Large intestine (tissue), 3 donors: ENCODE data around the gene PPIB. TPM values are rescaled to one million over a fixed set of nuclear protein-coding genes. Genes with fewer than 3 reads are reported as not detected.

Experiments used
- DNase-seq, 2 donors: peaks; one replicate each; pipeline versions ENCODE4 v3.0.0 to v3.0.0-alpha.2; 2013
- H3K27ac ChIP-seq: one replicate; pipeline ENCODE4 v1.5.1; 2013; ENCODE audit warnings: low read length
- H3K27me3 ChIP-seq: 2 replicates; pipeline ENCODE4 v1.6.1; 2013; ENCODE audit warnings: low read length; ENCODE audit not compliant: control insufficient read depth, insufficient read depth
- H3K36me3 ChIP-seq: 2 replicates; pipeline ENCODE4 v1.6.1; 2013; ENCODE audit warnings: low read length; ENCODE audit not compliant: control insufficient read depth, insufficient read depth
- H3K4me1 ChIP-seq: one replicate; pipeline ENCODE4 v1.6.1; 2013; ENCODE audit warnings: low read length; ENCODE audit not compliant: control insufficient read depth, insufficient read depth
- H3K4me3 ChIP-seq: one replicate; pipeline ENCODE4 v1.5.1; 2013; ENCODE audit warnings: low read length
- H3K9me3 ChIP-seq: one replicate; pipeline ENCODE4 v1.6.1; 2013; ENCODE audit warnings: mild to moderate bottlenecking, low read depth, low read length, moderate library complexity; ENCODE audit not compliant: control insufficient read depth
- WGBS: methylation state at CpG from one replicate; pipeline ENCODE4 v1.1.5; 2013; ENCODE audit warnings: low lambda C conversion rate; ENCODE audit not compliant: insufficient coverage; 5-methylcytosine and 5-hydroxymethylcytosine counted together
- polyA plus RNA-seq: library from polyadenylated mRNA; unstranded; fragments of 120-200 nt; gene quantifications from one replicate; pipeline ENCODE4 v1.2.1, GENCODE V29; 2013

Gene PPIB
- polyA plus RNA-seq, 1 donor, result 513 TPM

- no peak for DNase-seq
- Histone ChIP-seq H3K9me3 (no peaks in the 10 kb centered on the region), H3K4me1 (no peaks in the 10 kb centered on the region), H3K27ac (no peak overlapping the region), H3K27me3 (no peaks in the 10 kb centered on the region), H3K36me3 (peaks cover 76% of the 10 kb centered on the region), H3K4me3 (no peak overlapping the region)
- no CpG with 5 or more reads among the region's 4 CpGs for WGBS
Measured at GRCh38 chr15:64138331-64138941, 24.4 kb downstream of the PPIB start.

DNA sequence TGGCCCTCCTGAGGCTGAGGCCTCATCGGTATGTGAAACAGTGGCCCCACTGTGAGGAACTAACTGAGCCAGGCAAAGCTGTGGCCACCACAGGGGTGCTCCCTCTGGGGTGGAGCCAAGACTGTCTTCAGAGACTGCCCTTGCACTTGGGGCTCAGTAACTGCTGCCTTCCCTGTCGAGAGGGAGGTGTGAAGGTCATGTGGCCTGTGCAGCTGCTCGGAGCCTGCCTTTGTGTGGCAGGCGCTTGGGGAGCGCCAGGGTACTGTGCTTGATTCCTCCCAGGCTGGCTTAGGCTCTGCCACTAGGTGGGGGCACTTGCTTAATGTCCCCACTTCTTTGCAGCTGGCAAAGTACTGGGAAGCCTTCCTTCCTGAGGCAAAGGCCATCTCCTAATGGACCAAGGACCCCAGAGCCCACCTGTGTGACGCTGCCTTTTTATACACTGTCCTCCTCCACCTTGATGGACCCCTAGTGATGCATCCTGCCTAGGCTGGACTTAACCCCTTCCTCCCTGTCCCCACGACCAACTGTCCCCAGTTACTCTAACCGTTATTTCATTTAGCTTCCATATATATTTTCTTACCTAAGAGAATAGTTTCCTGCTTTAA, 25.5 kb downstream of the PPIB start:
- no CpG with 5 or more reads among the region's 8 CpGs for WGBS
- peaks cover 74% of the 10 kb centered on the region for H3K36me3 ChIP-seq
- no peaks in the 10 kb centered on the region for H3K27me3 ChIP-seq
- no peak for DNase-seq
- H3K4me3 ChIP-seq, result no peak overlapping the region
- no peaks in the 10 kb centered on the region for H3K4me1 ChIP-seq
- no peak overlapping the region for H3K27ac ChIP-seq
- no peaks in the 10 kb centered on the region for H3K9me3 ChIP-seq

DNA sequence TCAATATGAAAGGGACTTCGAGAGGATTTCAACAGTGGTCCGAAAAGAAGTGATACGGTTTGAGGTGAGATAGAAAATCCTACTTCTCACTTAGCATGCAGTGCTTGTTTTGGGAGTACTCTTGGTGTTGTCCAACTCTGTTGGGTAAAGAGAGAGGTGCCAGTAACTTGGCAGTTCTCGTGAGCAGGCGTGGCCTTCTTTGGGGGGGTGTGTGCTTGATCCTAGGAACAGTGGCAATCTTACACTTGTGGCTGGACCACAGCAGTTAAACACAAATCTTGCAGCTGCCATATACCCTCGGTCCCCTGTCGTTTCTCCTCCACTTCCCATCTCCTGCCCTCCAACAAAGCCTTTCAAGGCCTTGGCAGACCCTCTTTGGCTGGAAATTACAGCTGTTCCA, 26.5 kb downstream of the PPIB start:
- DNase-seq, result no peak
- WGBS, result no CpG with 5 or more reads among the region's 7 CpGs
- no peak overlapping the region for H3K27ac ChIP-seq
- no peaks in the 10 kb centered on the region for H3K27me3 ChIP-seq
- no peak overlapping the region for H3K4me3 ChIP-seq
- no peaks in the 10 kb centered on the region for H3K9me3 ChIP-seq
- peaks cover 74% of the 10 kb centered on the region for H3K36me3 ChIP-seq
- no peaks in the 10 kb centered on the region for H3K4me1 ChIP-seq

- no peaks in the 10 kb centered on the region for H3K9me3 ChIP-seq
- no CpG with 5 or more reads among the region's 9 CpGs for WGBS
- no peak overlapping the region for H3K27ac ChIP-seq
- H3K4me3 ChIP-seq, result no peak overlapping the region
- no peak for DNase-seq
- no peaks in the 10 kb centered on the region for H3K27me3 ChIP-seq
- no peaks in the 10 kb centered on the region for H3K4me1 ChIP-seq
- H3K36me3 ChIP-seq, result peaks cover 86% of the 10 kb centered on the region
Measured at GRCh38 chr15:64134345-64134829, 28.4 kb downstream of the PPIB start.

DNA sequence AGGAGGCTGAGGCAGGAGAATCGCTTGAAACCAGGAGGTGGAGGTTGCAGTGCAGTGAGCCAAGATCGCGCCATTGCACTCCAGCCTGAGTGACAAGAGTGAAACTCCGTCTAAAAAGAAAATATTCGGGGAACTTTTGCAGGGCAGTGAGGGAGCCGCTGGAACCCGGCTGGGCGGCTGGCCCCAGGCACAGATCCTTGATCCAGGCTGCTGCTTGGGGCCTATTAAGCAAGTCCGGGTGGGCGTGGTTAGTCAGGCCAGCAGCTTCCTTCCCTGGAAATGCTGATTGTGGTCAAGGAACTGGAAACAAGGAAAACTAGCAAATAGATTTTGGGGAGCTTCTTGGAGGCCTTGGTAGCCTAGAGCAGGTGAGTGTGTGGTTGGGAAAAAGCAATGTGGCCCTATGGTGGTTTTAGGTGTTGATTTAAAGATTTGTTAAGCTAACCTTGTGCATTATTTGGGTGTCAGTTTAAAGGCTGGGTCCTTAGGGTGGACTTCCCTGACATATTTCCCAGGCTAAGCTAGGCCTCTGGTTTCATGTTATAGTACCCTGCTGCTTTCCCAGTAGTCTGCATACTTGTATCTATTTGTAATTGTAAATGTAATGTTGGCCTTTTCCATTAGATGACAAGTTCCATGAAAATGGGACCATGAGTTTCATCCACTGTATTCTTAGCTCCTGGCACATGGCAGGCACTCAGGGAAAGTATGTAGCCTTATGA, 29.0 kb downstream of the PPIB start:
- no peak for DNase-seq
- no peak overlapping the region for H3K27ac ChIP-seq
- no peaks in the 10 kb centered on the region for H3K9me3 ChIP-seq
- no CpG with 5 or more reads among the region's 10 CpGs for WGBS
- no peaks in the 10 kb centered on the region for H3K27me3 ChIP-seq
- peaks cover 90% of the 10 kb centered on the region for H3K36me3 ChIP-seq
- H3K4me1 ChIP-seq, result no peaks in the 10 kb centered on the region
- no peak overlapping the region for H3K4me3 ChIP-seq

DNA sequence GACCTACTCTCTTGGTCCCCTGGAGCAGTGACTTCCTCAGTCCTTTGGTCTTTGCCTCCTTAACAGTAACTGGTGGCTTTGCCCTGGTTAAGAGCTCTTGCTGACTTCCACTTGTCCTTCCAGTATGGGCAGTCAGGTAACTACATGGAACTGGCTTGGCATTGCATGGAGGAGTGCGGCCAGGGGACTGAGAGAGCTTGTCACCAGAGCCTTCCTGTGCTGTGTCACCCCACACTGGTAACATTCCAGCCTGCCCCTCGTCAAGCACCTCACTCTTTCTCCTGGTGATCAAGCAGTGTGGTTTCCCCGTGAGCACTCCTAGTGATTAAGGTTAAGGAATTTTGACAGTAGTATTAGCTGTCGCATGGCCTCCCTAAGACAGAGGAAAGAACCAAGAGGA, 30.6 kb downstream of the PPIB start:
- no peak overlapping the region for H3K4me3 ChIP-seq
- no peaks in the 10 kb centered on the region for H3K27me3 ChIP-seq
- no peaks in the 10 kb centered on the region for H3K9me3 ChIP-seq
- H3K36me3 ChIP-seq, result peaks cover 87% of the 10 kb centered on the region
- WGBS, result no CpG with 5 or more reads among the region's 4 CpGs
- DNase-seq, result no peak
- H3K4me1 ChIP-seq, result no peaks in the 10 kb centered on the region
- no peak overlapping the region for H3K27ac ChIP-seq

DNA sequence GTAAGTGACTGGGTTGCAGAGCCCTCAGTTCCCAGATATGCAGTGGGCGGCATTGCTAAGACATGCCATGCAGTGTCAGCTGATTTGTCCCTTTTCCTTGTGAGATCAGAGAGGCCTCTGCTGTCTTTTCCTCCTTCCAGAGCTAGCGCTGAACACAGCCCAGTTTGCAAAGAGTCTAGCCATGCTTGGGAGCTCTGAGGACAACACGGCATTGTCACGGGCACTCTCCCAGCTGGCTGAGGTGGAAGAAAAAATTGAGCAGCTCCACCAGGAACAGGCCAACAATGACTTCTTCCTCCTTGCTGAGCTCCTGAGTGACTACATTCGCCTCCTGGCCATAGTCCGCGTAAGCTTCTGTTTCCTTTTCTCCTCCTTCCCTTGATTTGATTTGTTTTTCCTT, 31.3 kb downstream of the PPIB start:
- DNase-seq, result no peak
- H3K4me3 ChIP-seq, result no peak overlapping the region
- WGBS, result 100% methylated on average over 2 of the region's 7 CpGs
- no peaks in the 10 kb centered on the region for H3K27me3 ChIP-seq
- H3K36me3 ChIP-seq, result peaks cover 86% of the 10 kb centered on the region
- no peaks in the 10 kb centered on the region for H3K4me1 ChIP-seq
- H3K27ac ChIP-seq, result no peak overlapping the region
- H3K9me3 ChIP-seq, result no peaks in the 10 kb centered on the region

DNA sequence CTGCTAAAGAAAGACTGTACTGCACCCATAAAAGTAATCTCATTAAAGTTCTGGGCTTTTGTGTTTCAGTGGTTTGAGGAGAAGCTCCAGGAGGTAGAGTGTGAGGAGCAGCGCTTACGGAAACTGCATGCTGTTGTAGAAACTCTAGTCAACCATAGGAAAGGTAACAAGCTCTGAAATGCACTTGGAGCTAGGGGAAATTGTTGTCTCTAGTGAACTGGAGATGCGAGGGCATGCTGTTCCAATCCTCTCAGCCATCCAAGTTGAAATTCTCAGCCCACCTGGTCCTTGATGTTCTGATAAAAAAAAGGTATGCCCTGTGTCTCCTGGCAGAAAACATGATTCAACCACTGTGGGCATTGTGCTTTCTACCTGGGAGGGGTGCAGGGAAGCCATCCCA, 32.7 kb downstream of the PPIB start:
- no CpG with 5 or more reads among the region's 3 CpGs for WGBS
- peaks cover 84% of the 10 kb centered on the region for H3K36me3 ChIP-seq
- H3K27ac ChIP-seq, result no peak overlapping the region
- DNase-seq, result no peak
- H3K9me3 ChIP-seq, result no peaks in the 10 kb centered on the region
- no peak overlapping the region for H3K4me3 ChIP-seq
- no peaks in the 10 kb centered on the region for H3K27me3 ChIP-seq
- no peaks in the 10 kb centered on the region for H3K4me1 ChIP-seq

GRCh38 chr15:64127521-64128270, 35.1 kb downstream of the PPIB start:
- no peak for DNase-seq
- H3K4me1 ChIP-seq, result no peaks in the 10 kb centered on the region
- WGBS, result 93% methylated on average over 2 of the region's 6 CpGs
- peaks cover 79% of the 10 kb centered on the region for H3K36me3 ChIP-seq
- no peaks in the 10 kb centered on the region for H3K9me3 ChIP-seq
- no peak overlapping the region for H3K4me3 ChIP-seq
- no peak overlapping the region for H3K27ac ChIP-seq
- no peaks in the 10 kb centered on the region for H3K27me3 ChIP-seq

DNA sequence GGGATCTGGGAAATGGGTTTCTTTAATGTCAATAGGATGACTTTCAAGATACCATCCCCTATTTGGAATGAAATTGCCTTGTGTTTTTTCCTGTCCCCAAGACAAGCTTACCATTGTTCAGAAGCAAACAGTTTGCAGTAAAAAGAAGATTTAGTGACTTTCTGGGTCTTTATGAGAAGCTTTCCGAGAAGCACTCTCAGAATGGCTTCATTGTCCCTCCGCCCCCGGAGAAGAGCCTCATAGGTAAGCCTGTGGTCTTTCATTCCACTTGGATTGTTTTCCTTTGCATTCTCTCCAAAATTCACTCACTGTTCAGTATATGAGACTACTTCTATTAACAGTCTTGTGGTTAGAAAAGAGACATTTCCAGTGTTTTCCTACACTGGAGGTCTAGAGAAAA, 36.8 kb downstream of the PPIB start:
- H3K4me3 ChIP-seq, result no peak overlapping the region
- no peak overlapping the region for H3K27ac ChIP-seq
- no peaks in the 10 kb centered on the region for H3K9me3 ChIP-seq
- peaks cover 74% of the 10 kb centered on the region for H3K36me3 ChIP-seq
- WGBS, result no CpG with 5 or more reads among the region's 3 CpGs
- DNase-seq, result no peak
- H3K27me3 ChIP-seq, result no peaks in the 10 kb centered on the region
- H3K4me1 ChIP-seq, result no peaks in the 10 kb centered on the region
